Esophagus muscularis mucosa (tissue), 4 donors: ENCODE data around the gene ANKRD11. TPM values are rescaled to one million over a fixed set of nuclear protein-coding genes. Genes with fewer than 3 reads are reported as not detected.

Source experiments
- DNase-seq: peaks from one replicate; pipeline ENCODE4 v3.0.0-alpha.2; 2017; ENCODE audit errors: extremely low spot score
- H3K27ac ChIP-seq, 4 donors: fragments of 200-600 bp; sonication (generic); replicated peaks in 1 of 4; 1 replicate in 3 of 4; 2 replicates in 1 of 4; pipeline ENCODE4 v1.5.1; 2016 to 2019; ENCODE audit warnings: mild to moderate bottlenecking in 1 of 4
- H3K27me3 ChIP-seq, 4 donors: fragments of 200-600 bp; sonication (generic); one replicate each; pipeline versions ENCODE4 v1.5.1 to v1.6.0; 2016 to 2019
- H3K36me3 ChIP-seq, 4 donors: fragments of 200-600 bp; sonication (generic); one replicate each; pipeline ENCODE4 v1.5.1; 2016 to 2019
- H3K4me1 ChIP-seq, 4 donors: fragments of 200-600 bp; sonication (generic); one replicate each; pipeline ENCODE4 v1.5.1; 2016 to 2019
- H3K4me3 ChIP-seq, 4 donors: fragments of 200-600 bp; sonication (generic); 1 replicate in 2 of 4; 2 replicates in 2 of 4; pipeline ENCODE4 v1.5.1; 2016 to 2019; ENCODE audit warnings: mild to moderate bottlenecking in 4 of 4, moderate library complexity in 1 of 4
- H3K9me3 ChIP-seq, 4 donors: fragments of 200-600 bp; sonication (generic); 1 replicate in 3 of 4; 2 replicates in 1 of 4; pipeline ENCODE4 v1.5.1; 2016 to 2019
- CTCF ChIP-seq, 3 experiments: fragments of 200-600 bp in 2 of 3; fragments of 450-650 bp in 1 of 3; sonication (generic) in 2 of 3; IDR thresholded peaks; one replicate each; pipeline ENCODE4 v1.5.1; 2017 to 2019; ENCODE audit warnings: antibody characterized with exemption in 3 of 3, mild to moderate bottlenecking in 2 of 3, moderate library complexity in 1 of 3
- EP300 ChIP-seq: sonication (generic); formaldehyde crosslinking; IDR thresholded peaks from one replicate; pipeline ENCODE4 v1.6.1; 2017; ENCODE audit warnings: antibody characterized with exemption
- POLR2A ChIP-seq: fragments of 450-650 bp; IDR thresholded peaks from one replicate; pipeline ENCODE4 v1.6.1; 2017; ENCODE audit warnings: antibody characterized with exemption, moderate library complexity, mild to moderate bottlenecking, low read depth
- POLR2AphosphoS5 ChIP-seq, 2 donors: sonication (generic); formaldehyde crosslinking; IDR thresholded peaks; one replicate each; pipeline ENCODE4 v1.6.1; 2017; ENCODE audit warnings: antibody characterized with exemption in 2 of 2
- whole genome bisulfite sequencing: methylation state at CpG from one replicate; pipeline ENCODE4 v1.1.5; 2018; 5-methylcytosine and 5-hydroxymethylcytosine counted together
- intact Hi-C: fragments of 100-400 bp; cut with DNase I; formaldehyde crosslinking; loops from one replicate; pipeline ENCODE4 v1.15.1; 2023
- total RNA-seq, 4 donors: library from RNA; depleted of rRNA; stranded (reverse); fragments of >200 nt; gene quantifications; one replicate each; pipeline versions ENCODE4 v1.1.0 to v1.2.1, GENCODE V29; 2016

Gene ANKRD11
- total RNA-seq, 4 donors from 2014 or later, result 60.8 to 119 (median 105) TPM

- no peak for DNase-seq
- H3K27me3 ChIP-seq, result no peaks in the 10 kb centered on the region
- H3K4me1 ChIP-seq, result peaks cover 0 to 9% (median 6%) of the 10 kb centered on the region in 4 donors
- TF ChIP-seq EP300 (no peak), POLR2AphosphoS5 (IDR thresholded peaks at IDR 0.05) (peak in 1 of 2 donors; percentile 5), CTCF (IDR thresholded peaks at IDR 0.05) (no peak), POLR2A (no peak)
- no peaks in the 10 kb centered on the region for H3K9me3 ChIP-seq
- H3K36me3 ChIP-seq, result peaks cover 69 to 99% (median 91%) of the 10 kb centered on the region in 4 donors
- no peak overlapping the region for H3K4me3 ChIP-seq
- intact Hi-C loops, result no loop called here
- H3K27ac ChIP-seq, result peak overlapping the region in 1 of 4 donors; percentile 39
- 68% methylated on average over 11 of the region's 11 CpGs for WGBS
Observed at GRCh38 chr16:89534252-89534756, 43.9 kb upstream of the ANKRD11 start.

GRCh38 chr16:89531821-89532526 lies 41.6 kb upstream of the ANKRD11 start:
- intact Hi-C loops, result no loop called here
- Histone ChIP-seq H3K36me3 (peaks cover 66 to 99% (median 93%) of the 10 kb centered on the region in 4 donors), H3K4me3 (no peak overlapping the region), H3K9me3 (no peaks in the 10 kb centered on the region), H3K4me1 (peaks cover 0 to 9% (median 6%) of the 10 kb centered on the region in 4 donors), H3K27me3 (no peaks in the 10 kb centered on the region), H3K27ac (no peak overlapping the region)
- DNase-seq, result no peak
- TF ChIP-seq CTCF (IDR thresholded peaks at IDR 0.05) (no peak), POLR2A (no peak), POLR2AphosphoS5 (IDR thresholded peaks at IDR 0.05) (no peak), EP300 (no peak)
- WGBS, result 93% methylated on average over 30 of the region's 31 CpGs

- Histone ChIP-seq H3K27me3 (no peaks in the 10 kb centered on the region), H3K4me3 (no peak overlapping the region), H3K9me3 (no peaks in the 10 kb centered on the region), H3K36me3 (peaks cover 75 to 100% (median 98%) of the 10 kb centered on the region in 4 donors), H3K4me1 (peaks cover 0 to 9% (median 6%) of the 10 kb centered on the region in 4 donors), H3K27ac (no peak overlapping the region)
- DNase-seq, result no peak
- intact Hi-C loops, result no loop called here
- no peak for TF ChIP-seq POLR2A
- no peak for TF ChIP-seq EP300
- TF ChIP-seq CTCF (IDR thresholded peaks at IDR 0.05), result no peak
- TF ChIP-seq POLR2AphosphoS5 (IDR thresholded peaks at IDR 0.05), result no peak
- WGBS, result 90% methylated on average over 37 of the region's 37 CpGs
Observed at GRCh38 chr16:89530401-89531381, 40.3 kb upstream of the ANKRD11 start.

GRCh38 chr16:89529097-89529496 lies 38.7 kb upstream of the ANKRD11 start:
- H3K9me3 ChIP-seq, result no peaks in the 10 kb centered on the region
- TF ChIP-seq POLR2AphosphoS5 (IDR thresholded peaks at IDR 0.05) (no peak), CTCF (IDR thresholded peaks at IDR 0.05) (no peak), EP300 (no peak), POLR2A (no peak)
- no peak overlapping the region for H3K4me3 ChIP-seq
- H3K36me3 ChIP-seq, result peaks cover 74 to 100% (median 98%) of the 10 kb centered on the region in 4 donors
- H3K4me1 ChIP-seq, result peaks cover 0 to 16% (median 0%) of the 10 kb centered on the region in 4 donors
- no peak for DNase-seq
- no peaks in the 10 kb centered on the region for H3K27me3 ChIP-seq
- WGBS, result 89% methylated on average over 16 of the region's 16 CpGs
- intact Hi-C loops, result no loop called here
- no peak overlapping the region for H3K27ac ChIP-seq
